GM12874 (cell line): ENCODE results near the gene CEP192.

Experiments
- CTCF ChIP-seq: IDR thresholded peaks from 2 replicates; pipeline ENCODE4 v1.5.1; 2011; ENCODE audit warnings: low read depth, mild to moderate bottlenecking, control low read depth, low read length, moderate library complexity; ENCODE audit not compliant: insufficient read depth

Gene CEP192

GRCh38 chr18:13161276-13161899 is 170.2 kb downstream of the CEP192 start:
- no peak for TF ChIP-seq CTCF

- TF ChIP-seq CTCF = no peak
These were observed 172.2 kb downstream of the CEP192 start for GRCh38 chr18:13163167-13163927.

- TF ChIP-seq CTCF = no peak
These were observed 173.2 kb downstream of the CEP192 start for GRCh38 chr18:13164406-13164805.

GRCh38 chr18:13165636-13166423 is 174.7 kb downstream of the CEP192 start:
- no peak for TF ChIP-seq CTCF

GRCh38 chr18:13173578-13174145 is 182.5 kb downstream of the CEP192 start:
- TF ChIP-seq CTCF = no peak
